ENCODE data around the gene ERBB4. TPM values are rescaled to one million over a fixed set of nuclear protein-coding genes. Genes with fewer than 3 reads are reported as not detected.

The ERBB4 gene
- total RNA-seq, 1 donor from 2014 or later = 8.3 TPM

GRCh38 chr2:211854832-211855231 is 683.8 kb downstream of the ERBB4 start:
- Histone ChIP-seq H3K27me3 (ENCODE audit: low read depth) (no peaks in the 10 kb centered on the region), H3K27ac (replicated peaks) (no peak overlapping the region), H3K4me1 (no peaks in the 10 kb centered on the region), H3K9me3 (replicated peaks) (no peaks in the 10 kb centered on the region), H3K36me3 (no peaks in the 10 kb centered on the region), H3K4me3 (no peak overlapping the region)
- no peak for TF ChIP-seq CTCF (IDR thresholded peaks at IDR 0.05; ENCODE audit: borderline replicate concordance)
- intact Hi-C loops (cut with micrococcal nuclease) = no loop called here
- no peak for DNase-seq

- Histone ChIP-seq H3K36me3 (no peaks in the 10 kb centered on the region), H3K27me3 (ENCODE audit: low read depth) (no peaks in the 10 kb centered on the region), H3K9me3 (replicated peaks) (no peaks in the 10 kb centered on the region), H3K27ac (replicated peaks) (no peak overlapping the region), H3K4me1 (no peaks in the 10 kb centered on the region), H3K4me3 (no peak overlapping the region)
- no peak for TF ChIP-seq CTCF (IDR thresholded peaks at IDR 0.05; ENCODE audit: borderline replicate concordance)
- intact Hi-C loops (cut with micrococcal nuclease) = no loop called here
- no peak for DNase-seq
Measured at GRCh38 chr2:211846714-211847113, 691.9 kb downstream of the ERBB4 start.

GRCh38 chr2:211846036-211846400 is 692.6 kb downstream of the ERBB4 start:
- Histone ChIP-seq H3K27me3 (ENCODE audit: low read depth) (no peaks in the 10 kb centered on the region), H3K9me3 (replicated peaks) (no peaks in the 10 kb centered on the region), H3K36me3 (no peaks in the 10 kb centered on the region), H3K27ac (replicated peaks) (no peak overlapping the region), H3K4me3 (no peak overlapping the region), H3K4me1 (no peaks in the 10 kb centered on the region)
- TF ChIP-seq CTCF (IDR thresholded peaks at IDR 0.05; ENCODE audit: borderline replicate concordance) = no peak
- intact Hi-C loops (cut with micrococcal nuclease) = no loop called here
- no peak for DNase-seq

GRCh38 chr2:211845338-211846035 is 693.1 kb downstream of the ERBB4 start:
- intact Hi-C loops (cut with micrococcal nuclease) = no loop called here
- DNase-seq = no peak
- Histone ChIP-seq H3K27me3 (ENCODE audit: low read depth) (no peaks in the 10 kb centered on the region), H3K27ac (replicated peaks) (no peak overlapping the region), H3K36me3 (no peaks in the 10 kb centered on the region), H3K4me1 (no peaks in the 10 kb centered on the region), H3K4me3 (no peak overlapping the region), H3K9me3 (replicated peaks) (no peaks in the 10 kb centered on the region)
- TF ChIP-seq CTCF (IDR thresholded peaks at IDR 0.05; ENCODE audit: borderline replicate concordance) = no peak

GRCh38 chr2:211837706-211838105 is 700.9 kb downstream of the ERBB4 start:
- DNase-seq = no peak
- no peaks in the 10 kb centered on the region for H3K9me3 ChIP-seq (replicated peaks)
- no peak for TF ChIP-seq CTCF (IDR thresholded peaks at IDR 0.05; ENCODE audit: borderline replicate concordance)
- no peaks in the 10 kb centered on the region for H3K36me3 ChIP-seq
- no peaks in the 10 kb centered on the region for H3K4me1 ChIP-seq
- intact Hi-C loops (cut with micrococcal nuclease) = no loop called here
- H3K4me3 ChIP-seq = no peak overlapping the region
- H3K27me3 ChIP-seq (ENCODE audit: low read depth) = no peaks in the 10 kb centered on the region
- H3K27ac ChIP-seq (replicated peaks) = no peak overlapping the region
